Measurements from ENCODE around the gene FCN3. TPM values are rescaled to one million over a fixed set of nuclear protein-coding genes. Genes with fewer than 3 reads are reported as not detected.

FCN3 gene
- total RNA-seq, 1 donor from 2014 or later: not detected

- POLR2A ChIA-PET: interaction anchor here (1.1 to 3.6 kb wide), 2 partner anchors 8 to 21 kb away, joined by 3 to 22 read pairs; no protein-coding TSS in a partner anchor
- no peaks in the 10 kb centered on the region for H3K9me3 Mint-ChIP-seq
- intact Hi-C loops (cut with micrococcal nuclease): loop anchor here (2.0 to 10.0 kb wide), 2 partner anchors 41 to 1079 kb away; partner anchors contain the start of genes SH3BGRL3 and TMEM222
These were observed 10.6 kb downstream of the FCN3 start for GRCh38 chr1:27363766-27364695.

GRCh38 chr1:27361553-27361952 is 13.1 kb downstream of the FCN3 start:
- Mint-ChIP-seq H3K36me3 (ENCODE audit: low read depth) (no peaks in the 10 kb centered on the region), H3K27me3 (no peaks in the 10 kb centered on the region), H3K4me1 (peaks cover 54% of the 10 kb centered on the region), H3K27ac (no peak overlapping the region), H3K9me3 (no peaks in the 10 kb centered on the region), H3K4me3 (no peak overlapping the region)
- no peak for TF ChIP-seq CTCF (IDR thresholded peaks at IDR 0.05)
- CTCF ChIA-PET: interaction anchor here (1.2 to 2.3 kb wide), 4 partner anchors 19 to 245 kb away, joined by 5 to 9 read pairs (median 7); partner anchors contain the start of gene SYTL1
- ATAC-seq (ENCODE audit: low read depth) (no peak), DNase-seq (no peak)
- intact Hi-C loops (cut with micrococcal nuclease): loop anchor here (10.0 kb wide), 1 partner anchor 1077 kb away; the partner anchor contains the start of gene SH3BGRL3
- POLR2A ChIA-PET: interaction anchor here (1.7 to 2.0 kb wide), 2 partner anchors 13 to 20 kb away, joined by 4 to 10 read pairs; partner anchors contain the start of gene SYTL1

More at GRCh38 chr1:27363766-27364695, 10.6 kb downstream of the FCN3 start:
- DNase-seq (no peak), ATAC-seq (ENCODE audit: low read depth) (no peak)
- no peaks in the 10 kb centered on the region for H3K27me3 Mint-ChIP-seq
- no peak overlapping the region for H3K27ac Mint-ChIP-seq
- CTCF ChIA-PET: no interaction called here
- no peak overlapping the region for H3K4me3 Mint-ChIP-seq
- no peak for TF ChIP-seq CTCF (IDR thresholded peaks at IDR 0.05)
- peaks cover 54% of the 10 kb centered on the region for H3K4me1 Mint-ChIP-seq
- H3K36me3 Mint-ChIP-seq (ENCODE audit: low read depth): no peaks in the 10 kb centered on the region

DNA sequence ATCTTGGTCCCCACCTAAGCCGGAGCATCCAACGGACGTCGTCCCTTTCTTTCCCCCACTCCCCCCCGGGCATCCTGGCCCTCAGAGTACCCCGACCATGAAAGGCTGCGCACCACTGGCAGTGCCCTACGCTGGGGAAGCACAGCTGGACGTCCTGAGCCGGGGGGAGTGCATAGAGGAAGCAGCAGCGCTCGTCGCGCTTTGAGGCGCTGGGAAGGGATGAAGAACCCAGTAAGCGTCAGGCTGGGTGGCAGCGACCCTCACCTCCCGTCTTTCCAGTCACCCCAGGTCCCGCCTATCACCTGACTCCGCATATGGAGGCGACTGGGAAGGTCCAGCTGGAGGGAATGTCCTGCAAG is 13.6 kb downstream of the FCN3 start:
- Mint-ChIP-seq H3K27ac (peak overlapping the region; percentile 35), H3K4me3 (peak overlapping the region; percentile 84), H3K27me3 (no peaks in the 10 kb centered on the region), H3K36me3 (ENCODE audit: low read depth) (no peaks in the 10 kb centered on the region), H3K9me3 (no peaks in the 10 kb centered on the region), H3K4me1 (peaks cover 57% of the 10 kb centered on the region)
- ChIA-PET CTCF (interaction anchor here (1.8 to 2.3 kb wide), 3 partner anchors 19 to 28 kb away, joined by 5 to 9 read pairs (median 9); partner anchors contain the start of gene SYTL1), POLR2A (interaction anchor here (0.6 to 1.7 kb wide), 2 partner anchors 12 to 301 kb away, joined by 4 to 7 read pairs; no protein-coding TSS in a partner anchor)
- no peak for ATAC-seq (ENCODE audit: low read depth)
- DNase-seq: no peak
- TF ChIP-seq CTCF (IDR thresholded peaks at IDR 0.05): no peak
- intact Hi-C loops (cut with micrococcal nuclease): loop anchor here (10.0 kb wide), 1 partner anchor 1076 kb away; the partner anchor contains the start of gene SH3BGRL3

- ChIA-PET POLR2A (interaction anchor here (0.6 to 9.1 kb wide), 3 partner anchors 11 to 301 kb away, joined by 4 to 75 read pairs (median 7); partner anchors contain the start of gene SYTL1), CTCF (interaction anchor here (0.7 to 1.8 kb wide), 3 partner anchors 18 to 60 kb away, joined by 3 to 5 read pairs (median 5); partner anchors contain the start of gene SYTL1)
- Mint-ChIP-seq H3K9me3 (no peaks in the 10 kb centered on the region), H3K4me3 (peak overlapping the region; percentile 84), H3K4me1 (peaks cover 57% of the 10 kb centered on the region), H3K27ac (peak overlapping the region; percentile 53), H3K36me3 (ENCODE audit: low read depth) (peaks cover 2% of the 10 kb centered on the region), H3K27me3 (no peaks in the 10 kb centered on the region)
- no peak for TF ChIP-seq CTCF (IDR thresholded peaks at IDR 0.05)
- intact Hi-C loops (cut with micrococcal nuclease): loop anchor here (1.0 to 10.0 kb wide), 2 partner anchors 9 to 1076 kb away; partner anchors contain the start of gene SH3BGRL3
- DNase-seq: peak; percentile 70
- peak; percentile 38 for ATAC-seq (ENCODE audit: low read depth)
These were observed 14.2 kb downstream of the FCN3 start for GRCh38 chr1:27360159-27361043.
